GM19043 (cell line): ENCODE measurements around the gene RTBDN.
A peak's percentile ranks its signal among the peaks of the same experiment; 100 is the strongest.

Experiments used
- ATAC-seq: cut with Tn5 transposase; IDR thresholded peaks from one replicate; pipeline ENCODE4 v1.9.1; 2021; ENCODE audit warnings: low read depth; ENCODE audit not compliant: unreplicated experiment

RTBDN gene

GRCh38 chr19:12793290-12794195 lies 40.8 kb downstream of the RTBDN start:
- ATAC-seq: no peak

- ATAC-seq: no peak
Measured at GRCh38 chr19:12792853-12793289, 41.5 kb downstream of the RTBDN start.

- no peak for ATAC-seq
Measured at GRCh38 chr19:12792051-12792852, 42.1 kb downstream of the RTBDN start.

- no peak for ATAC-seq
Measured at GRCh38 chr19:12791345-12792050, 42.9 kb downstream of the RTBDN start, which contains the start of gene JUNB. JUNB (plus strand) TSS chr19:12791486; CDS start chr19:12791772, 286 bp downstream.

- no peak for ATAC-seq
Measured at GRCh38 chr19:12790628-12791344, 43.6 kb downstream of the RTBDN start.

- ATAC-seq: peak; percentile 44
Measured at GRCh38 chr19:12789904-12790619, 44.3 kb downstream of the RTBDN start.

- ATAC-seq: peak; percentile 1
Measured at GRCh38 chr19:12789098-12789903, 45.1 kb downstream of the RTBDN start.

GRCh38 chr19:12788682-12789097 lies 45.7 kb downstream of the RTBDN start:
- no peak for ATAC-seq

- no peak for ATAC-seq
Measured at GRCh38 chr19:12788042-12788681, 46.2 kb downstream of the RTBDN start.

GRCh38 chr19:12787458-12787857 lies 46.9 kb downstream of the RTBDN start:
- ATAC-seq: no peak

GRCh38 chr19:12786952-12787351 lies 47.4 kb downstream of the RTBDN start:
- no peak for ATAC-seq

GRCh38 chr19:12786141-12786870 lies 48.1 kb downstream of the RTBDN start:
- no peak for ATAC-seq

GRCh38 chr19:12785431-12786031 lies 48.8 kb downstream of the RTBDN start:
- ATAC-seq: no peak

- no peak for ATAC-seq
Measured at GRCh38 chr19:12784871-12785430, 49.4 kb downstream of the RTBDN start.

- no peak for ATAC-seq
Measured at GRCh38 chr19:12784394-12784870, 49.9 kb downstream of the RTBDN start.

- ATAC-seq: no peak
Measured at GRCh38 chr19:12783849-12784393, 50.5 kb downstream of the RTBDN start.
